NT2/D1 (cell line): ENCODE results near the gene HIF1AN.

Experiments
- DNase-seq: peaks from one replicate; pipeline ENCODE4 v3.0.0-alpha.2; 2011; ENCODE audit warnings: low read depth, low spot score
- H3K27me3 ChIP-seq: 2 replicates; pipeline ENCODE4 v1.6.0; 2011; ENCODE audit warnings: mild to moderate bottlenecking; ENCODE audit not compliant: insufficient read length, insufficient read depth
- H3K36me3 ChIP-seq: 2 replicates; pipeline ENCODE4 v1.6.1; 2011; ENCODE audit warnings: mild to moderate bottlenecking, low read length, mixed read lengths; ENCODE audit not compliant: insufficient read depth, insufficient read length
- H3K4me1 ChIP-seq: 2 replicates; pipeline ENCODE4 v1.5.1; 2011; ENCODE audit not compliant: insufficient read depth, insufficient read length
- H3K4me3 ChIP-seq: 2 replicates; pipeline ENCODE4 v1.5.1; 2011; ENCODE audit warnings: low read depth; ENCODE audit not compliant: insufficient read length
- H3K9ac ChIP-seq: 2 replicates; pipeline ENCODE4 v1.6.0; 2011; ENCODE audit warnings: low read depth; ENCODE audit not compliant: insufficient read length
- H3K9me3 ChIP-seq: 2 replicates; pipeline ENCODE4 v1.5.1; 2011; ENCODE audit warnings: mild to moderate bottlenecking, low read length; ENCODE audit not compliant: insufficient read depth
- SUZ12 ChIP-seq: IDR thresholded peaks from 2 replicates; pipeline ENCODE4 v1.6.1; 2011; ENCODE audit not compliant: insufficient read length, insufficient read depth; ENCODE audit errors: extremely low read depth
- YY1 ChIP-seq: IDR thresholded peaks from 2 replicates; pipeline ENCODE4 v1.6.1; 2011; ENCODE audit not compliant: insufficient read length, insufficient read depth
- ZNF274 ChIP-seq: IDR thresholded peaks from 2 replicates; pipeline ENCODE4 v1.6.1; 2011; ENCODE audit warnings: mild to moderate bottlenecking, low read depth, low read length

Gene HIF1AN

DNA sequence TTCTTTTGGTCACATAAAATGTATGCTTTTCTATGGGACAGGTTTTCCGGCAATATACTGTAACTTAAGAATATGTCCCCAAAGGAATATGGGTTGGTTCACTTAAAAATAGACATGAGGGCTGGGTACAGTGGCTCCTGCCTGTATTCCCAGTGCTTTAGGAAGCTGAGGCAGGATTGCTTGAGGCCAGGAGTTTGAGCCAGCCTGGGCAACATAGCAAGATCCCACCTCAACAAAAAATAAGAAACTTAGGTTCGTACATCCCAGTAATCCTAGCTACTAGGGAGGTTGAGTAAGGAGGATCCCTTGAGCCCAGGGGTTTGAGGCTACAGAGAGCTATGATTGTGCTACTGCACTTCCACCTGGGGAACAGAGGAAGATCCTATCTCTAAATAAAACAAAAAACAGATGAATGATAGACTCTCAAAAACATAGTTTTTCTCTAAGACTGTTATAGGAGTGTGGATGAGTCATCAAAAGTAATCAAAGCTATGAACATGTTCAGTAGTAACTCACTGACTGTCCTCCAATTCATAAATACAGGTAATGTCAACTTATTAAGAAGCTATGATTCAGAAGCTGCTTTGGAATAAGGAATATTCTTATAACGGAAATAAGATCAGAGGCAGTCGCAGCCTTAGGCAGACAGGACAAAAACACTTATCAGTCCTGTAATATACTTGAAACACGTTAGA lies 13.5 kb upstream of the HIF1AN start:
- H3K4me1 ChIP-seq: no peaks in the 10 kb centered on the region
- no peaks in the 10 kb centered on the region for H3K9me3 ChIP-seq
- H3K27me3 ChIP-seq: peaks cover 20% of the 10 kb centered on the region
- TF ChIP-seq YY1: no peak
- no peak for TF ChIP-seq SUZ12
- no peak for TF ChIP-seq ZNF274
- no peak overlapping the region for H3K9ac ChIP-seq
- H3K36me3 ChIP-seq: peaks cover 51% of the 10 kb centered on the region
- H3K4me3 ChIP-seq: no peak overlapping the region
- DNase-seq: no peak

DNA sequence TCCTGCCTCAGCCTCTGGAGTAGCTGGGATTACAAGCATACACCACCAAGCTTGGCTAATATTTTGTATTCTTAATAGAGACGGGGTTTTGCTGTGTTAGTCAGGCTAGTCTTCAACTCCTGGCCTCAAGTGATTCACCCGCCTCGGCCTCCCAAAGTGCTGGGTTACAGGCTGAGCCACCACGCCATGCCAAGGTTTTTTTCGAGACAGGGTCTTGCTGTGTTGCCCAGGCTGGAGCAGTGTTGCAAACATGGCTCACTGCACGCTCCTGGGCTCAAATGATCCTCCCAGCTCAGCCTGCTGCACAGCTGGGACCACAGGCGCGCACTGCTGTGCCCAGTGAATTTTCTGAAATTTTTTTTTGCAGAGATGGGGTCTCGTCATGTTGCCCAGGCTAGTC lies 12.8 kb upstream of the HIF1AN start:
- Histone ChIP-seq H3K4me1 (no peaks in the 10 kb centered on the region), H3K27me3 (peaks cover 20% of the 10 kb centered on the region), H3K36me3 (peaks cover 53% of the 10 kb centered on the region), H3K4me3 (no peak overlapping the region), H3K9me3 (no peaks in the 10 kb centered on the region), H3K9ac (no peak overlapping the region)
- TF ChIP-seq SUZ12: no peak
- TF ChIP-seq ZNF274: no peak
- TF ChIP-seq YY1: no peak
- no peak for DNase-seq

DNA sequence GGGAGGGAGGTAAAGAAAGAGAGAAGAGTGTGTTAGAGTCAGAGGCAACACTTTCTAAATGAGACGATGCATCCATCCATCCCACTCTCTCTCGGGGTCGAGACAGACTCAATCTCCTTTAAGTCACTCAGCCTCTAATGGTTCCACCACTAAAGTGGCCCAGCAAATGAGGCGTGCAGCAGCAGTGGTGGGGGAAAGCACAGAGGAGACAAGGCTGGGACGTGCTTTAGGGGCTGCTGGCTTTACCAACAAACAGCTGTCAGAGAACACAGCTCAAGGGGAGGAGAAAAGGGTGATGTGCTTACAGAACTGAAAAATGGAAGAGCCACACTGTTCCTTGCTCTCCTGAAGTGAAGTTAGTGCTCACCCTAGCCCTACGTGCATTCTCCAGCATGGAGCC lies 11.5 kb upstream of the HIF1AN start:
- H3K9me3 ChIP-seq: no peaks in the 10 kb centered on the region
- H3K4me1 ChIP-seq: no peaks in the 10 kb centered on the region
- TF ChIP-seq ZNF274: no peak
- TF ChIP-seq SUZ12: no peak
- no peak for TF ChIP-seq YY1
- H3K36me3 ChIP-seq: peaks cover 61% of the 10 kb centered on the region
- DNase-seq: no peak
- no peak overlapping the region for H3K4me3 ChIP-seq
- peaks cover 17% of the 10 kb centered on the region for H3K27me3 ChIP-seq
- H3K9ac ChIP-seq: no peak overlapping the region

DNA sequence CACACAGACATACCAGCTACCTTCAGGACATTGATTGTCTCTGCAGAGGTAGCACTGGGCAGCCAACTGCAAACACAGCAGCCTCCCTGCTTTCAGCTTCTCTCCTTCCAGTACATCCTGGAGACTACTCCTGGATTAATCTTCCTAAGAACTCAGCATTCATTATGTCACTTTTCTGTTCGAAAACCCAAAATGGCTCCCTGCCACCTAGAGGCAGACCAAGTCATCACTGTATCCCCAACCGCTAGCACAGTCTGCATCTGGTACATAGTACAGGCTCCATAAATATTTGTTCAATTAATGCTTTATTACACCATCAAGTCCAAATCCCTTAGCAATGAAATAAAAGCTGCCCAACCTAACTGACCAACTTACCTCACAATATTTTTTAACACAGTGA lies 11.1 kb upstream of the HIF1AN start:
- H3K4me3 ChIP-seq: no peak overlapping the region
- H3K36me3 ChIP-seq: peaks cover 61% of the 10 kb centered on the region
- no peak for TF ChIP-seq YY1
- no peak for TF ChIP-seq ZNF274
- TF ChIP-seq SUZ12: no peak
- H3K9ac ChIP-seq: no peak overlapping the region
- H3K4me1 ChIP-seq: no peaks in the 10 kb centered on the region
- DNase-seq: no peak
- no peaks in the 10 kb centered on the region for H3K9me3 ChIP-seq
- peaks cover 12% of the 10 kb centered on the region for H3K27me3 ChIP-seq

DNA sequence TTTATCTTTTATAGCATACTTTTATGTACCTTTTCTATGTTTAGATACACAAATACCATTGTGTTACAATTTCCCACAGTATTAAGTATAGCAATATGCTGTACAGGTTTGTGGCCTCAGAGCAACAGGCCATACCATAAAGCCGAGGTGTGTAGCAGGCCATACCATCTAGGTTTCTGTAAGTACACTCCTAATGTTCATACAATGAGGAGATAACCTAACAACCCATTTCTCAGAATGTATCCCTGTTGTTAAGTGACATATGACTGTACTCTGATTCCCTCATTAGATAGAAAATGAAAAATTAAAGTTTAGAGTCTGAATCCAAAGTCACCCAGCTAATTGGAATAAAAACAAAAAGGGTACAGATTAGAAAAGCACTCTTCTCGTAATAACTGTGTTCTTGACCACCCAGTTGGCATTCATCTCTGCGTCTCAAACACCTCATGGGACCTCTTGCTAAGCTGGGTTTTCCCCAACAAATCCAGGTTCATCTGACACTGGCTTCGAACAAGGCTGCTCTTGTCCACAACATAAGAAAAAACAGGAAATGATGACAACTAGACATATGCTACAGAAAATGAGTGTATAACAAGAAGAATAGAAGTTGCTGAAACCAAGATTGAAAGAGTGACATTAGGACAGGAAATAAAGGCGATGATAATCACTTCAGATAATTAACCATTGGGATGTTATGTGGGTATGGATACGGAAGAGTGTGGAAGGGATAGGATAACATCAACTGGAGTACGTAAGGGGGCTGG lies 7.4 kb upstream of the HIF1AN start:
- Histone ChIP-seq H3K9ac (no peak overlapping the region), H3K4me3 (peak overlapping the region; percentile 73), H3K36me3 (peaks cover 48% of the 10 kb centered on the region), H3K27me3 (no peaks in the 10 kb centered on the region), H3K4me1 (no peaks in the 10 kb centered on the region), H3K9me3 (no peaks in the 10 kb centered on the region)
- DNase-seq: no peak
- TF ChIP-seq ZNF274: no peak
- TF ChIP-seq SUZ12: no peak

DNA sequence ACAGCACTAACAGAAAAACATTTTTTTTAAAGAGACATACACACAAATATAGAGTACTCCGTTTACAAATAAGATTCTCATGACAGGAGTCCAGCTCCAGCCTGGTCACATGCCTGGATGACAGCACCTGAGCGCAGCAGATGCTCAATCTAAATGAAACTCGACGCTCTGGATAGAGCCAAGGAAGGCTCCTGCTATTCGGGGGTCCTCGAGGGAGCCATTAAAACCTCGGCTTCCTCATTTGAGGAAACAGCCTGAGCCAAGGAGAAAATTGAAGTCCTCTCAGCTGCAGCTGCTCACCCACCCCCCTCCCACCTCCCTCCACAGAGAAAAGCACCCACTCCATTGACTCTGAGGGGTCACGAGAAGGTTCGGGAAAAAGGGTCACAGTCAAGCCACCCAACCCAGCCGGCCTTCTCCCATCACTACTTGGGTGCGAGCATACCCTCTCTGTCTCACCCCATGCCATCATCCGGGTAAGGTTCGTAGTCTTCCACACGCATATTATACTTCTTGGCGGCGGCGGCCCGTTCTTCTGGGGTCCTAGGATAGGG lies 6.7 kb upstream of the HIF1AN start:
- Histone ChIP-seq H3K27me3 (no peaks in the 10 kb centered on the region), H3K9ac (peak overlapping the region; percentile 90), H3K36me3 (peaks cover 41% of the 10 kb centered on the region), H3K4me1 (no peaks in the 10 kb centered on the region), H3K4me3 (peak overlapping the region; percentile 73), H3K9me3 (no peaks in the 10 kb centered on the region)
- no peak for DNase-seq
- TF ChIP-seq ZNF274: no peak
- no peak for TF ChIP-seq SUZ12
- no peak for TF ChIP-seq YY1
